Pancreas (tissue), 10 donors: ENCODE data around the gene TMPRSS2. TPM values are rescaled to one million over a fixed set of nuclear protein-coding genes. Genes with fewer than 3 reads are reported as not detected.

Source experiments
- ATAC-seq, 4 donors: fragments of 200-7000 bp; cut with Tn5 transposase; one replicate each; pipeline versions ENCODE4 v1.8.0 to v1.9.1; 2020; ENCODE audit warnings: mild to moderate bottlenecking in 4 of 4, moderate library complexity in 4 of 4
- DNase-seq, 6 donors: peaks; one replicate each; pipeline ENCODE4 v3.0.0-alpha.2; 2020
- FAIRE-seq: peaks from 2 replicates; lab custom pipeline; 2012; peaks lifted over from hg19 to GRCh38; lab: Jason Lieb, UNC
- H3K27ac ChIP-seq, 4 donors: fragments of 200-600 bp; sonication (generic); 1 replicate in 3 of 4; 2 replicates in 1 of 4; pipeline versions ENCODE4 v1.5.0 to v1.8.0; 2020
- H3K27me3 ChIP-seq, 4 donors: fragments of 200-600 bp; one replicate each; pipeline ENCODE4 v1.8.0; 2021
- H3K36me3 ChIP-seq, 3 donors: fragments of 200-600 bp; sonication (generic) in 1 of 3; one replicate each; pipeline versions ENCODE4 v1.5.0 to v1.8.0; 2020 to 2021
- H3K4me1 ChIP-seq, 3 donors: fragments of 200-600 bp; one replicate each; pipeline ENCODE4 v1.8.0; 2021
- H3K4me3 ChIP-seq, 4 donors: fragments of 200-600 bp; sonication (generic) in 2 of 4; one replicate each; pipeline versions ENCODE4 v1.5.0 to v1.8.0; 2020 to 2021
- H3K9me3 ChIP-seq, 4 donors: fragments of 200-600 bp; one replicate each; pipeline ENCODE4 v1.8.0; 2021
- WGBS, 2 donors: extraction: QIAGEN DNeasy Blood & Tissue Kit; methylation state at CpG; one replicate each; pipeline ENCODE4 v1.1.7; 2013; 5-methylcytosine and 5-hydroxymethylcytosine counted together
- intact Hi-C, 3 donors: fragments of 100-400 bp; cut with DNase I; formaldehyde crosslinking; loops; one replicate each; pipeline versions ENCODE4 v1.11.1 to v1.14.2; 2022
- polyA plus RNA-seq, 2 donors: library from polyadenylated mRNA; stranded (reverse); fragments of 200-250 nt; gene quantifications; one replicate each; pipeline ENCODE4 v1.2.3, GENCODE V29; 2013
- total RNA-seq, 6 donors: library from RNA; stranded (reverse); fragmentation: NEBNext Ultra II Directional in 4 of 6; extraction: Animal tissue kit (Norgen Biotek cat#: 25700) in 4 of 6; gene quantifications; one replicate each; pipeline versions ENCODE4 v1.2.1 to v1.2.4, GENCODE V29; 2021 to 2023
- TF ChIP-seq, protein P1 (sequence below), 4 donors: fragments of 200-600 bp; sonication (generic) in 3 of 4; IDR thresholded peaks; one replicate each; pipeline versions ENCODE4 v1.5.0 to v1.8.0; 2021; ENCODE audit warnings: antibody characterized with exemption in 4 of 4
- donor health status: healthy with polysubstance abuse.
- donor health status: DM: no; HTN: no; CAD: no; lungs with moderate emphysema.
- donor health status: DM: no; HTN: no; CAD: no.
- donor health status: control.
- donor health status: control.
- donor health status: Bipolar disorder and iron deficiency.
- donor health status: DM: yes; HTN: yes; CAD: no.
- donor health status: DM: no; HTN: no; CAD: no.
- donor health status: DM: no; HTN: no; CAD: no.
- donor health status: DM: yes; HTN: yes; CAD: no.

Gene TMPRSS2
- total and polyA plus RNA-seq, 8 donors = 42.2 to 88.8 (median 69.6) TPM

DNA sequence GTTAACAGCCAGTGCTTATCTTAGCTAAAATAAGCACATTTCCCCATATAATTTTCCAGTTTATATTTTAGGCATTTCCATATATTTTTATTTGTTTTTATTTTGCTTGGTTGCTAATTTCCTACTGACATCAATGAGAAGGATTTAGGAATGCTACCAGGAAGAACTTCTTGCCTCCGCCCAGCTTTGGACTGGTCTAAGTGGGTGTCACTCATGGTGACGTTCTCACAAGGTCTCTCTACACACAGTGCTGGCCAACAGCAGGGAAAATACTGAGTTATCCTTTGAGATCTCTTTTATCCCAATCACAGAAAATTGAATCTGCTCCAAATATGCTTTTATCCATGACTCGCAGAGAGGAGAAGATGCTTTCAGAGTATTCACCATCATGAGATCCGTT lies 68.7 kb downstream of the TMPRSS2 start:
- ATAC-seq (no peak), DNase-seq (no peak), FAIRE-seq (no peak)
- no peak overlapping the region for H3K4me3 ChIP-seq
- no peaks in the 10 kb centered on the region for H3K9me3 ChIP-seq
- TF ChIP-seq, protein P1, sequence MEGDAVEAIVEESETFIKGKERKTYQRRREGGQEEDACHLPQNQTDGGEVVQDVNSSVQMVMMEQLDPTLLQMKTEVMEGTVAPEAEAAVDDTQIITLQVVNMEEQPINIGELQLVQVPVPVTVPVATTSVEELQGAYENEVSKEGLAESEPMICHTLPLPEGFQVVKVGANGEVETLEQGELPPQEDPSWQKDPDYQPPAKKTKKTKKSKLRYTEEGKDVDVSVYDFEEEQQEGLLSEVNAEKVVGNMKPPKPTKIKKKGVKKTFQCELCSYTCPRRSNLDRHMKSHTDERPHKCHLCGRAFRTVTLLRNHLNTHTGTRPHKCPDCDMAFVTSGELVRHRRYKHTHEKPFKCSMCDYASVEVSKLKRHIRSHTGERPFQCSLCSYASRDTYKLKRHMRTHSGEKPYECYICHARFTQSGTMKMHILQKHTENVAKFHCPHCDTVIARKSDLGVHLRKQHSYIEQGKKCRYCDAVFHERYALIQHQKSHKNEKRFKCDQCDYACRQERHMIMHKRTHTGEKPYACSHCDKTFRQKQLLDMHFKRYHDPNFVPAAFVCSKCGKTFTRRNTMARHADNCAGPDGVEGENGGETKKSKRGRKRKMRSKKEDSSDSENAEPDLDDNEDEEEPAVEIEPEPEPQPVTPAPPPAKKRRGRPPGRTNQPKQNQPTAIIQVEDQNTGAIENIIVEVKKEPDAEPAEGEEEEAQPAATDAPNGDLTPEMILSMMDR (IDR thresholded peaks at IDR 0.05) = no peak
- peaks cover 0 to 12% (median 7%) of the 10 kb centered on the region in 3 donors for H3K36me3 ChIP-seq
- H3K27ac ChIP-seq = no peak overlapping the region
- intact Hi-C loops = no loop called here
- no peaks in the 10 kb centered on the region for H3K27me3 ChIP-seq
- no peaks in the 10 kb centered on the region for H3K4me1 ChIP-seq
- WGBS, 2 donors = 67 to 70% methylated on average over 4 of the region's 4 CpGs

DNA sequence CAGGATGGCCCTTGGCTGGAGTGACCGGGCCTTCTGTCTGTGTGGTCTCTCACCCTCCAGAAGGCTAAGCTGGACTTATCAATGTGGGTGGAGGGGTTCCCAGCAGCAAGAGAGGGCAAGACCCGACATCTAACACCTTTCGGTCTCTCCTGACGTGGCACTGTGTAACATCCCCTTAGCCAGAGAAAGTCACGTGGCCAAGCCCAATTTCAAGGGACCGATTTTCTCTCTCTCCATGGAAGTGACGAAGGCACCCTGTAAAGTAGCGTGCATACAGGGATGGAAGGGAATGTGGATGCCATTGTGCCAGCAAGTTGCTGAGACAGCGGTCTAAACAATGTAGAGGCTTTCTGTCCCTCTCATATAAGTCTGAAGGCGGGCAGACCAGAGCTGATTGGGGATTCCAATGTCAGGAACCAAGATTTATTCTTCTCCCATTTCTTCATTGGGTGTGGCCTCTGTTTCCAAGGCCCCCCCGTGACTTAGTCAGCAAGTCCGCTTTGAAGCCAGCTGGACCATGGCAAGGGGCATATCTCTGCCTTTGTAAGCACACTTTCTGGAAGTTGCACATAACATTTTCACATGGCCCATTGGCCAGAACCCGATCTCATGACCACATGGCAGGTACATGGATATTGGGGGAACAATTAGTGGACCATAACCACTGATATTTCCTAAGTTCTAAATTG lies 69.4 kb downstream of the TMPRSS2 start:
- TF ChIP-seq, protein P1 (IDR thresholded peaks at IDR 0.05) = no peak
- no peak for ATAC-seq
- WGBS, 2 donors = 84 to 87% methylated on average over 13 of the region's 13 CpGs
- Histone ChIP-seq H3K9me3 (no peaks in the 10 kb centered on the region), H3K27me3 (no peaks in the 10 kb centered on the region), H3K4me1 (no peaks in the 10 kb centered on the region), H3K36me3 (peaks cover 0 to 12% (median 7%) of the 10 kb centered on the region in 3 donors), H3K27ac (no peak overlapping the region), H3K4me3 (no peak overlapping the region)
- intact Hi-C loops = no loop called here
- DNase-seq = no peak
- FAIRE-seq = no peak

DNA sequence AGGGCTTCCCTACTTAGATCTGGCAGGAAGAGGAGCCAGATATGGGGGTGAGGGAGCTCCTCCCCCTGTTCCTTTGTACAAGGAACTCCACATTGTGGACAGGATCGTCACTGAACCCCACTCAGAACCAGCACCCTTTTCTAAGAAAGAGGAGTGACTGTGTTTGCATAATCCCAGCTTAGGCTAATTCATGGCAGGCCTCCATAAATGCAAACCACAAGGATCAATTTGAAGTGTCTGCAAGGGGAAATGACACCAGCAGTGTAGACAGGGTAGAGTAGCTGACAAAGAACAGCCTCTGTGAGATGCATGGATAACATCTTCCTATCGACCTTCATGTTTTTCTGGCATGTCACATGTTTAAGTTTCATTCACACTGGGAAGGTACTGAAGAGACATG lies 70.2 kb downstream of the TMPRSS2 start:
- DNase-seq (no peak), FAIRE-seq (no peak), ATAC-seq (no peak)
- Histone ChIP-seq H3K4me1 (no peaks in the 10 kb centered on the region), H3K27ac (no peak overlapping the region), H3K36me3 (peaks cover 0 to 12% (median 7%) of the 10 kb centered on the region in 3 donors), H3K27me3 (no peaks in the 10 kb centered on the region), H3K9me3 (no peaks in the 10 kb centered on the region), H3K4me3 (no peak overlapping the region)
- TF ChIP-seq, protein P1 (IDR thresholded peaks at IDR 0.05) = no peak
- WGBS, 2 donors = 73 to 78% methylated on average over 2 of the region's 2 CpGs
- intact Hi-C loops = no loop called here

DNA sequence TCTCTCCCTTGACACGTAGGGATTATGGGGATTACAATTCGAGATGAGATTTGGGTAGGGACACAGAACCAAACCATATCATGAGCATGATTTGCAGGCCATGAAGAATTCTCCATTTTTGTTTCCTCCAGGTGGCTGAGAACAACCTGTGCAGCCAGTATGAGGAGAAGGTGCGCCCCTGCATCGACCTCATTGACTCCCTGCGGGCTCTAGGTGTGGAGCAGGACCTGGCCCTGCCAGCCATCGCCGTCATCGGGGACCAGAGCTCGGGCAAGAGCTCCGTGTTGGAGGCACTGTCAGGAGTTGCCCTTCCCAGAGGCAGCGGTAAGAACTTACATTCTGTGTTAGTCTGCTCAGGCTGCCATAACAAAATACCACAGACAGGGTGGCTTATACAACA lies 72.3 kb downstream of the TMPRSS2 start:
- WGBS, 2 donors = 94 to 98% methylated on average over 11 of the region's 11 CpGs
- Histone ChIP-seq H3K4me3 (no peak overlapping the region), H3K4me1 (no peaks in the 10 kb centered on the region), H3K27ac (no peak overlapping the region), H3K27me3 (no peaks in the 10 kb centered on the region), H3K9me3 (no peaks in the 10 kb centered on the region), H3K36me3 (peaks cover 0 to 17% (median 12%) of the 10 kb centered on the region in 3 donors)
- ATAC-seq (no peak), DNase-seq (no peak), FAIRE-seq (no peak)
- intact Hi-C loops = no loop called here
- TF ChIP-seq, protein P1 (IDR thresholded peaks at IDR 0.05) = no peak

DNA sequence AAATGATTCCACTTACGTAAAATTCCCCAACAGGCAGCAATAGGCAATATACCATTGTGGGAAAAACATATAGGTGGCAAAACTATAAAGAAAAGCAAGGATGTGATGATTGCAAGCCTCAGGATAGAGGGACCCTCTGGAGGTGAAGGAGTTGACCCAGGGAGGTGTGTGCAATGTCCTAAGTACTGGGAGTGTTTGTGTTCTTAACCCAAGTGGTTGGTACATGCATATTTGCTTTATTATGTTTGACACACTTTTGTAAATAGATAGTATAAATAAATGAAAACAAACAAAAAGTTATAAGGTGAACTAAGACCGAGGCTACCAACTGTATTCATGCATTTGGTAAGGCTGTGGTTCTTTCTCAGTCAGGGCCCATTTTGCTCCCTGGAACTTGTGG lies 74.4 kb downstream of the TMPRSS2 start:
- FAIRE-seq (no peak), ATAC-seq (no peak), DNase-seq (no peak)
- peaks cover 0 to 12% (median 10%) of the 10 kb centered on the region in 3 donors for H3K36me3 ChIP-seq
- no peaks in the 10 kb centered on the region for H3K4me1 ChIP-seq
- intact Hi-C loops = no loop called here
- H3K27ac ChIP-seq = no peak overlapping the region
- TF ChIP-seq, protein P1 (IDR thresholded peaks at IDR 0.05) = no peak
- no peak overlapping the region for H3K4me3 ChIP-seq
- WGBS, 2 donors = 79 to 85% methylated on average over 2 of the region's 2 CpGs
- H3K9me3 ChIP-seq = no peaks in the 10 kb centered on the region
- no peaks in the 10 kb centered on the region for H3K27me3 ChIP-seq
